ENCODE data around the gene MRC1.

The MRC1 gene

GRCh38 chr10:17768957-17769356 lies 40.2 kb upstream of the MRC1 start:
- Histone ChIP-seq H3K27me3 (ENCODE audit: insufficient read depth, poor library complexity, severe bottlenecking) (no peaks in the 10 kb centered on the region), H3K9me3 (ENCODE audit: severe bottlenecking) (no peaks in the 10 kb centered on the region), H3K36me3 (ENCODE audit: low read depth) (no peaks in the 10 kb centered on the region), H3K27ac (ENCODE audit: poor library complexity, severe bottlenecking) (no peak overlapping the region), H3K4me1 (ENCODE audit: insufficient read depth, poor library complexity, severe bottlenecking) (peaks cover 8% of the 10 kb centered on the region), H3K4me3 (ENCODE audit: severe bottlenecking) (no peak overlapping the region)
- DNase-seq (ENCODE audit: low spot score): no peak
- no peak for TF ChIP-seq CTCF (IDR thresholded peaks at IDR 0.05; ENCODE audit: poor library complexity, severe bottlenecking)
- ATAC-seq (ENCODE audit: low read depth): no peak

GRCh38 chr10:17771017-17771416 lies 38.1 kb upstream of the MRC1 start:
- Histone ChIP-seq H3K27me3 (ENCODE audit: insufficient read depth, poor library complexity, severe bottlenecking) (no peaks in the 10 kb centered on the region), H3K27ac (ENCODE audit: poor library complexity, severe bottlenecking) (no peak overlapping the region), H3K4me3 (ENCODE audit: severe bottlenecking) (no peak overlapping the region), H3K4me1 (ENCODE audit: insufficient read depth, poor library complexity, severe bottlenecking) (peaks cover 8% of the 10 kb centered on the region), H3K36me3 (ENCODE audit: low read depth) (no peaks in the 10 kb centered on the region), H3K9me3 (ENCODE audit: severe bottlenecking) (no peaks in the 10 kb centered on the region)
- ATAC-seq (ENCODE audit: low read depth) (no peak), DNase-seq (ENCODE audit: low spot score) (no peak)
- TF ChIP-seq CTCF (IDR thresholded peaks at IDR 0.05; ENCODE audit: poor library complexity, severe bottlenecking): no peak

GRCh38 chr10:17779784-17780183 lies 29.4 kb upstream of the MRC1 start:
- DNase-seq (ENCODE audit: low spot score): no peak
- ATAC-seq (ENCODE audit: low read depth): no peak
- Histone ChIP-seq H3K9me3 (ENCODE audit: severe bottlenecking) (no peaks in the 10 kb centered on the region), H3K4me3 (ENCODE audit: severe bottlenecking) (no peak overlapping the region), H3K27me3 (ENCODE audit: insufficient read depth, poor library complexity, severe bottlenecking) (no peaks in the 10 kb centered on the region), H3K36me3 (ENCODE audit: low read depth) (no peaks in the 10 kb centered on the region), H3K27ac (ENCODE audit: poor library complexity, severe bottlenecking) (no peak overlapping the region), H3K4me1 (ENCODE audit: insufficient read depth, poor library complexity, severe bottlenecking) (peaks cover 26% of the 10 kb centered on the region)
- no peak for TF ChIP-seq CTCF (IDR thresholded peaks at IDR 0.05; ENCODE audit: poor library complexity, severe bottlenecking)

- Histone ChIP-seq H3K4me3 (ENCODE audit: severe bottlenecking) (no peak overlapping the region), H3K4me1 (ENCODE audit: insufficient read depth, poor library complexity, severe bottlenecking) (peaks cover 32% of the 10 kb centered on the region), H3K9me3 (ENCODE audit: severe bottlenecking) (no peaks in the 10 kb centered on the region), H3K27ac (ENCODE audit: poor library complexity, severe bottlenecking) (no peak overlapping the region), H3K27me3 (ENCODE audit: insufficient read depth, poor library complexity, severe bottlenecking) (no peaks in the 10 kb centered on the region), H3K36me3 (ENCODE audit: low read depth) (no peaks in the 10 kb centered on the region)
- TF ChIP-seq CTCF (IDR thresholded peaks at IDR 0.05; ENCODE audit: poor library complexity, severe bottlenecking): no peak
- no peak for ATAC-seq (ENCODE audit: low read depth)
- DNase-seq (ENCODE audit: low spot score): no peak
These were observed 28.4 kb upstream of the MRC1 start for GRCh38 chr10:17780727-17781126.

GRCh38 chr10:17781856-17782255 lies 27.3 kb upstream of the MRC1 start:
- H3K9me3 ChIP-seq (ENCODE audit: severe bottlenecking): no peaks in the 10 kb centered on the region
- ATAC-seq (ENCODE audit: low read depth): no peak
- H3K27ac ChIP-seq (ENCODE audit: poor library complexity, severe bottlenecking): peak overlapping the region; percentile 93
- H3K4me1 ChIP-seq (ENCODE audit: insufficient read depth, poor library complexity, severe bottlenecking): peaks cover 32% of the 10 kb centered on the region
- DNase-seq (ENCODE audit: low spot score): no peak
- H3K36me3 ChIP-seq (ENCODE audit: low read depth): no peaks in the 10 kb centered on the region
- no peak overlapping the region for H3K4me3 ChIP-seq (ENCODE audit: severe bottlenecking)
- no peaks in the 10 kb centered on the region for H3K27me3 ChIP-seq (ENCODE audit: insufficient read depth, poor library complexity, severe bottlenecking)
- TF ChIP-seq CTCF (IDR thresholded peaks at IDR 0.05; ENCODE audit: poor library complexity, severe bottlenecking): no peak
